Measurements from ENCODE around the gene THPO. TPM values are rescaled to one million over a fixed set of nuclear protein-coding genes. Genes with fewer than 3 reads are reported as not detected.

Gene THPO
- total and polyA plus RNA-seq, 4 donors = 0.17 to 0.31 (median 0.20) TPM

DNA sequence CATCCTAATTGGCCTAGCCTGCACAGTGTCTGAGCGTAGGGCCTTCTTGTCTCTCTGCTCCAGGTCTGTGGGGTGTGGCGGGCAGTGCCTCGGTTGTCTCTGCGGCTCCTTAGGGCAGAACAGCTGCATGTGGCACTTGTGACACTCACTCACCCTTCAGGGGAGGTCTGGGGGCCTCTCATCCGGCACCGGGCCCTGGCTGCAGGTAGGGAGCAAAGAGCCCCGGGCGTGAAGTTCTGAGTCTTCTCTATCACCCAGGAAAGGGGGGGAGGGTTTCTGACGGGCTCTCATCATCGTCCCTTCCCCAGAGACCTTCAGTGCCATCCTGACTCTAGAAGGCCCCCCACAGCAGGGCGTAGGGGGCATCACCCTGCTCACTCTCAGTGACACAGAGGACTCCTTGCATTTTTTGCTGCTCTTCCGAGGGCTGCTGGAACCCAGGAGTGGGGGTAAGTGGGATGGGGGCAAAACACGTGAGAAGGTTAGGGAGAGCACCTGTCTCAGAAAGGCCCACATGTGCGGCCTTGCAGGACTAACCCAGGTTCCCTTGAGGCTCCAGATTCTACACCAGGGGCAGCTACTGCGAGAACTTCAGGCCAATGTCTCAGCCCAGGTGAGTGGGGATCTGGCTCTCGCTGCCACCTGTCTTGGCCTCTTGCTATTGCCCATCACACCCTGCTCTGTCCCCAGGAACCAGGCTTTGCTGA, 4.5 kb upstream of the THPO start:
- ATAC-seq (ENCODE audit: insufficient read depth, low FRiP score) = no peak
- Histone ChIP-seq H3K9me3 (ENCODE audit: control insufficient read depth in 4 of 4, insufficient read depth in 3 of 4, low read length in 3 of 4) (peaks cover 0 to 5% (median 0%) of the 10 kb centered on the region in 4 donors), H3K4me1 (ENCODE audit: control insufficient read depth in 5 of 5, insufficient read depth in 5 of 5, low read length in 5 of 5) (peaks cover 0 to 36% (median 2%) of the 10 kb centered on the region in 5 donors), H3K36me3 (ENCODE audit: control insufficient read depth in 4 of 4, insufficient read depth in 4 of 4, low read length in 4 of 4) (no peaks in the 10 kb centered on the region), H3K27me3 (ENCODE audit: control insufficient read depth in 3 of 3, insufficient read depth in 3 of 3, low read length in 2 of 3) (peaks cover 3 to 19% (median 5%) of the 10 kb centered on the region in 3 donors), H3K4me3 (no peak overlapping the region), H3K27ac (ENCODE audit: low read depth in 1 of 2, low read length in 1 of 2) (no peak overlapping the region), H3K9ac (ENCODE audit: insufficient read depth in 1 of 2, low read length in 2 of 2) (no peak overlapping the region)
- DNase-seq = no peak
- TF ChIP-seq, protein P1, sequence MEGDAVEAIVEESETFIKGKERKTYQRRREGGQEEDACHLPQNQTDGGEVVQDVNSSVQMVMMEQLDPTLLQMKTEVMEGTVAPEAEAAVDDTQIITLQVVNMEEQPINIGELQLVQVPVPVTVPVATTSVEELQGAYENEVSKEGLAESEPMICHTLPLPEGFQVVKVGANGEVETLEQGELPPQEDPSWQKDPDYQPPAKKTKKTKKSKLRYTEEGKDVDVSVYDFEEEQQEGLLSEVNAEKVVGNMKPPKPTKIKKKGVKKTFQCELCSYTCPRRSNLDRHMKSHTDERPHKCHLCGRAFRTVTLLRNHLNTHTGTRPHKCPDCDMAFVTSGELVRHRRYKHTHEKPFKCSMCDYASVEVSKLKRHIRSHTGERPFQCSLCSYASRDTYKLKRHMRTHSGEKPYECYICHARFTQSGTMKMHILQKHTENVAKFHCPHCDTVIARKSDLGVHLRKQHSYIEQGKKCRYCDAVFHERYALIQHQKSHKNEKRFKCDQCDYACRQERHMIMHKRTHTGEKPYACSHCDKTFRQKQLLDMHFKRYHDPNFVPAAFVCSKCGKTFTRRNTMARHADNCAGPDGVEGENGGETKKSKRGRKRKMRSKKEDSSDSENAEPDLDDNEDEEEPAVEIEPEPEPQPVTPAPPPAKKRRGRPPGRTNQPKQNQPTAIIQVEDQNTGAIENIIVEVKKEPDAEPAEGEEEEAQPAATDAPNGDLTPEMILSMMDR (IDR thresholded peaks at IDR 0.05; ENCODE audit: control extremely low read depth, extremely low read depth) = no peak
- 88 to 92% methylated on average over 16 of the region's 16 CpGs for WGBS, 2 donors

DNA sequence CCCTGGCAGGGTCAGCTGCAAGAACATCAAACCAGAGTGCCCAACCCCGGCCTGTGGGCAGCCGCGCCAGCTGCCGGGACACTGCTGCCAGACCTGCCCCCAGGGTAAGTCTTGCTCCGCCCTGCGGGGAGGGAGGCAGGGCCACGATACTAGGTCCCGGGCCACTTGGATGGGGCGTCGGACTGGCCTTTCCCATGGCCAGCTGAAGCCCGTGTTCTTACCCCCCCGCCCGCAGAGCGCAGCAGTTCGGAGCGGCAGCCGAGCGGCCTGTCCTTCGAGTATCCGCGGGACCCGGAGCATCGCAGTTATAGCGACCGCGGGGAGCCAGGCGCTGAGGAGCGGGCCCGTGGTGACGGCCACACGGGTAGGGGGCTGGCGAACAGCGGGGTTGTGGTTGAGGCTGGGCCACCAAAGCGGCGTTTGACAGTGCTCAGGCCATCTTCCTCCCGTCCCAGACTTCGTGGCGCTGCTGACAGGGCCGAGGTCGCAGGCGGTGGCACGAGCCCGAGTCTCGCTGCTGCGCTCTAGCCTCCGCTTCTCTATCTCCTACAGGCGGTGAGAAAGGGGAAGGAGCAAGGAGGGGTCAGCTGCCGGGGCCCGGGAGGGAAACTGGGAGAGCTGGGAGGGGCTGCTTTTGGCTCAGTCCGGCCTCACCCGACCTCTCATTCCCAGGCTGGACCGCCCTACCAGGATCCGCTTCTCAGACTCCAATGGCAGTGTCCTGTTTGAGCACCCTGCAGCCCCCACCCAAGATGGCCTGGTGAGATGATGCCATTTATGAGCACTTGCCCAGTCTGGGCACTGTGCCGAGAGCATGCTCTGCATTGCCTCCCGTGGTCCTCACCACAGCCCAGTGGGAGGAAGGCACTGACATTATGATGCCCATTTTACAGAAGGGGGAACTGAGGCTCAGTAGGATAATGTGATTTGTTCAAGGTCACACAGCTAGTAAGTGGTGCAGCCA, 3.5 kb upstream of the THPO start:
- peak; percentile 46 to 68 (median 53) for DNase-seq
- Histone ChIP-seq H3K27ac (ENCODE audit: low read depth in 1 of 2, low read length in 1 of 2) (no peak overlapping the region), H3K9me3 (ENCODE audit: control insufficient read depth in 4 of 4, insufficient read depth in 3 of 4, low read length in 3 of 4) (peaks cover 0 to 5% (median 0%) of the 10 kb centered on the region in 4 donors), H3K9ac (ENCODE audit: insufficient read depth in 1 of 2, low read length in 2 of 2) (no peak overlapping the region), H3K27me3 (ENCODE audit: control insufficient read depth in 3 of 3, insufficient read depth in 3 of 3, low read length in 2 of 3) (peaks cover 3 to 19% (median 5%) of the 10 kb centered on the region in 3 donors), H3K36me3 (ENCODE audit: control insufficient read depth in 4 of 4, insufficient read depth in 4 of 4, low read length in 4 of 4) (no peaks in the 10 kb centered on the region), H3K4me3 (no peak overlapping the region), H3K4me1 (ENCODE audit: control insufficient read depth in 5 of 5, insufficient read depth in 5 of 5, low read length in 5 of 5) (peaks cover 0 to 37% (median 2%) of the 10 kb centered on the region in 5 donors)
- 8 to 9% methylated on average over 44 to 55 of the region's 55 CpGs for WGBS, 2 donors
- TF ChIP-seq, protein P1 (IDR thresholded peaks at IDR 0.05; ENCODE audit: control extremely low read depth, extremely low read depth) = no peak
- no peak for ATAC-seq (ENCODE audit: insufficient read depth, low FRiP score)

DNA sequence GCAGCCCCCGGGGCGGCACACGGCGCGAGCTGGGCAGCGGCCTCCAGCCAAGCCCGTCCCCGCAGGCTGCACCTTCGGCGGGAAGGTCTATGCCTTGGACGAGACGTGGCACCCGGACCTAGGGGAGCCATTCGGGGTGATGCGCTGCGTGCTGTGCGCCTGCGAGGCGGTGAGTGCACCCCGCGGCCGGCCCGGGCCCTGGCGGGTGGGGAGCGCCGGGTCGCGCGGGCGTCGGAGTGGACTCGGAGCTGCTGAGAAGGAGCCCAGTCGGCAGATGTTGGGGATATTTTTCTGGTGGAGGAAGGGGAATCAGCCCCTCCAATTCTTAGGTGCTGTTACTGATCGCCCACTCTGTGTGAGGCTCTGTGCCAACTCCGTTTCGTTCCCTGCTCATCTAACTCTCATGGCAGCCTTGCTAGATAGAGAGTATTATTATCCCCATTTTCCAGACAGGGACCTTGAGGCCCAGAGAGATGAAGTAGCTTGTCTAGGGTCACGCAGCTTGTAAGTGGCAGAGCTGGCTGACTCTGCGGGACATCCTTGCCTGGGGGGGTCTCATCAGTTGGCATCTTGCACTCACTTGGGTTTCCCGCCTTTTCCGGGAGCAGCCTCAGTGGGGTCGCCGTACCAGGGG, 2.7 kb upstream of the THPO start:
- peak overlapping the region; percentile 25 for H3K4me3 ChIP-seq
- no peak for DNase-seq
- no peak overlapping the region for H3K27ac ChIP-seq (ENCODE audit: low read depth in 1 of 2, low read length in 1 of 2)
- TF ChIP-seq, protein P1 (IDR thresholded peaks at IDR 0.05; ENCODE audit: control extremely low read depth, extremely low read depth) = no peak
- H3K9ac ChIP-seq (ENCODE audit: insufficient read depth in 1 of 2, low read length in 2 of 2) = peak overlapping the region in 1 of 2 donors; percentile 49
- H3K9me3 ChIP-seq (ENCODE audit: control insufficient read depth in 4 of 4, insufficient read depth in 3 of 4, low read length in 3 of 4) = peaks cover 0 to 5% (median 0%) of the 10 kb centered on the region in 4 donors
- H3K36me3 ChIP-seq (ENCODE audit: control insufficient read depth in 4 of 4, insufficient read depth in 4 of 4, low read length in 4 of 4) = no peaks in the 10 kb centered on the region
- no peak for ATAC-seq (ENCODE audit: insufficient read depth, low FRiP score)
- H3K27me3 ChIP-seq (ENCODE audit: control insufficient read depth in 3 of 3, insufficient read depth in 3 of 3, low read length in 2 of 3) = peaks cover 0 to 19% (median 5%) of the 10 kb centered on the region in 3 donors
- H3K4me1 ChIP-seq (ENCODE audit: control insufficient read depth in 5 of 5, insufficient read depth in 5 of 5, low read length in 5 of 5) = peaks cover 0 to 37% (median 2%) of the 10 kb centered on the region in 5 donors
- WGBS, 2 donors = 2% methylated on average over 39 to 42 of the region's 42 CpGs
